Spleen (tissue), 11 donors: ENCODE results near the gene CTAGE1. TPM values are rescaled to one million over a fixed set of nuclear protein-coding genes. Genes with fewer than 3 reads are reported as not detected.

Experiments used
- DNase-seq: peaks from one replicate; pipeline ENCODE4 v3.0.0-alpha.2; 2020
- H3K27ac ChIP-seq, 8 donors: fragments of 200-600 bp; sonication (generic) in 7 of 8; 1 replicate in 4 of 8; 2 replicates in 4 of 8; pipeline versions ENCODE4 v1.5.0 to v1.8.0; 2016 to 2021; ENCODE audit warnings: inconsistent platforms in 4 of 8, mild to moderate bottlenecking in 4 of 8, moderate library complexity in 1 of 8
- H3K27me3 ChIP-seq, 7 donors: fragments of 200-600 bp; sonication (generic) in 6 of 7; replicated peaks in 1 of 7; 1 replicate in 4 of 7; 2 replicates in 3 of 7; pipeline versions ENCODE4 v1.5.0 to v1.8.0; 2016 to 2021; ENCODE audit warnings: inconsistent platforms in 3 of 7, mild to moderate bottlenecking in 1 of 7
- H3K36me3 ChIP-seq, 6 donors: fragments of 200-600 bp; sonication (generic) in 5 of 6; 1 replicate in 4 of 6; 2 replicates in 2 of 6; pipeline versions ENCODE4 v1.5.0 to v1.8.0; 2016 to 2021; ENCODE audit warnings: inconsistent platforms in 2 of 6
- H3K4me1 ChIP-seq, 6 donors: fragments of 200-600 bp; sonication (generic) in 5 of 6; 1 replicate in 3 of 6; 2 replicates in 3 of 6; pipeline versions ENCODE4 v1.5.0 to v1.8.0; 2016 to 2021; ENCODE audit warnings: inconsistent platforms in 3 of 6
- H3K4me3 ChIP-seq, 8 donors: fragments of 200-600 bp; sonication (generic) in 7 of 8; 1 replicate in 4 of 8; 2 replicates in 4 of 8; pipeline versions ENCODE4 v1.5.0 to v1.8.0; 2016 to 2021; ENCODE audit warnings: inconsistent platforms in 4 of 8, mild to moderate bottlenecking in 4 of 8, moderate library complexity in 2 of 8
- H3K9me3 ChIP-seq, 8 donors: fragments of 200-600 bp; sonication (generic) in 7 of 8; 1 replicate in 4 of 8; 2 replicates in 4 of 8; pipeline versions ENCODE4 v1.5.0 to v1.8.0; 2016 to 2021; ENCODE audit warnings: inconsistent platforms in 4 of 8
- POLR2A ChIP-seq, 3 donors: fragments of 450-650 bp; IDR thresholded peaks; one replicate each; pipeline ENCODE4 v1.5.1; 2017; ENCODE audit warnings: antibody characterized with exemption in 3 of 3, mild to moderate bottlenecking in 1 of 3
- POLR2AphosphoS5 ChIP-seq, 3 donors: sonication (generic); formaldehyde crosslinking; IDR thresholded peaks; one replicate each; pipeline ENCODE4 v1.5.1; 2017; ENCODE audit warnings: antibody characterized with exemption in 3 of 3
- whole genome bisulfite sequencing, 5 donors: extraction: QIAGEN DNeasy Blood & Tissue Kit in 3 of 5; methylation state at CpG; one replicate each; pipeline versions ENCODE4 v1.1.5 to v1.1.7; 2013 to 2018; 5-methylcytosine and 5-hydroxymethylcytosine counted together
- intact Hi-C: fragments of 100-400 bp; cut with DNase I; formaldehyde crosslinking; loops from one replicate; pipeline ENCODE4 v1.15.0; 2023; ENCODE audit warnings: low total_unique reads
- polyA plus RNA-seq, 3 donors: library from polyadenylated mRNA; stranded (reverse); fragments of 200-250 nt; gene quantifications; one replicate each; pipeline ENCODE4 v1.2.1, GENCODE V29; 2013
- total RNA-seq, 7 donors: library from RNA; depleted of rRNA in 3 of 7; stranded (reverse); fragments of >200 nt in 3 of 7; fragmentation: NEBNext Ultra II Directional in 4 of 7; extraction: Animal tissue kit (Norgen Biotek cat#: 25700) in 4 of 7; gene quantifications; one replicate each; pipeline versions ENCODE4 v1.1.0 to v1.2.1, GENCODE V29; 2016 to 2021
- TF ChIP-seq, protein P1 (sequence below), 11 experiments: fragments of 200-600 bp in 7 of 11; fragments of 450-650 bp in 4 of 11; sonication (generic) in 4 of 11; IDR thresholded peaks in 8 of 11; conservative IDR thresholded peaks in 3 of 11; 1 replicate in 7 of 11; 2 replicates in 4 of 11; pipeline versions ENCODE4 v1.4.0 to v1.8.0; 2016 to 2021; ENCODE audit warnings: antibody characterized with exemption in 11 of 11, inconsistent platforms in 4 of 11, mild to moderate bottlenecking in 1 of 11
- donor health status: healthy with polysubstance abuse.
- donor health status: DM: no; HTN: no; CAD: no; lungs with moderate emphysema.
- donor health status: DM: no; HTN: no; CAD: no.
- donor health status: Bipolar disorder and iron deficiency.
- donor health status: healthy.
- donor health status: DM: no; HTN: no; CAD: no.
- donor health status: DM: yes; HTN: yes; CAD: no.

Gene CTAGE1
- total and polyA plus RNA-seq, 10 donors = not detected

DNA sequence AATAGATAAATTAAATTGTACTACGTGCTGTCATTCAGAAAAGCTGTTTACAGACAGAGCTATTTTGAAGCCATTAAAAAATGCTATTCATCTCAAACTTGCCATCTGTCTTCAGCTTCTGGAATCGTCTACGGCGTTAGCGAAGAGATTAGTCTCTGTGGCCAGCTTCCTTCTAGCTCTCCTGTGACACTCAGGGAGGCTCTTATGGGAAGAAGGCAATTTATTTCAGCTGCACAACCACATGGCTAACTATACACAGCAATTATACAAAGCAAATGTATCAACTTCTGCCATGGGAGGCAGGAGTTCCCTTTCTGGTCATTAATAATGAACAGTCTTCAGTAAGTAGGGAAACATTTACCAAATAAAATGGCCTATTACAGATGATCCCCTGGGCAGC, 6.3 kb downstream of the CTAGE1 start:
- Histone ChIP-seq H3K27ac (no peak overlapping the region), H3K27me3 (no peaks in the 10 kb centered on the region), H3K4me3 (no peak overlapping the region), H3K4me1 (no peaks in the 10 kb centered on the region), H3K36me3 (no peaks in the 10 kb centered on the region), H3K9me3 (peaks cover 0 to 12% (median 6%) of the 10 kb centered on the region in 8 donors)
- DNase-seq = no peak
- intact Hi-C loops = no loop called here
- TF ChIP-seq POLR2A (IDR thresholded peaks at IDR 0.05) = no peak
- TF ChIP-seq, protein P1, sequence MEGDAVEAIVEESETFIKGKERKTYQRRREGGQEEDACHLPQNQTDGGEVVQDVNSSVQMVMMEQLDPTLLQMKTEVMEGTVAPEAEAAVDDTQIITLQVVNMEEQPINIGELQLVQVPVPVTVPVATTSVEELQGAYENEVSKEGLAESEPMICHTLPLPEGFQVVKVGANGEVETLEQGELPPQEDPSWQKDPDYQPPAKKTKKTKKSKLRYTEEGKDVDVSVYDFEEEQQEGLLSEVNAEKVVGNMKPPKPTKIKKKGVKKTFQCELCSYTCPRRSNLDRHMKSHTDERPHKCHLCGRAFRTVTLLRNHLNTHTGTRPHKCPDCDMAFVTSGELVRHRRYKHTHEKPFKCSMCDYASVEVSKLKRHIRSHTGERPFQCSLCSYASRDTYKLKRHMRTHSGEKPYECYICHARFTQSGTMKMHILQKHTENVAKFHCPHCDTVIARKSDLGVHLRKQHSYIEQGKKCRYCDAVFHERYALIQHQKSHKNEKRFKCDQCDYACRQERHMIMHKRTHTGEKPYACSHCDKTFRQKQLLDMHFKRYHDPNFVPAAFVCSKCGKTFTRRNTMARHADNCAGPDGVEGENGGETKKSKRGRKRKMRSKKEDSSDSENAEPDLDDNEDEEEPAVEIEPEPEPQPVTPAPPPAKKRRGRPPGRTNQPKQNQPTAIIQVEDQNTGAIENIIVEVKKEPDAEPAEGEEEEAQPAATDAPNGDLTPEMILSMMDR (IDR thresholded peaks at IDR 0.05 in 8 of 11, conservative IDR thresholded peaks at IDR 0.05 in 3 of 11) = no peak
- WGBS, 5 donors = 57 to 85% (median 79%) methylated on average over 5 of the region's 5 CpGs

DNA sequence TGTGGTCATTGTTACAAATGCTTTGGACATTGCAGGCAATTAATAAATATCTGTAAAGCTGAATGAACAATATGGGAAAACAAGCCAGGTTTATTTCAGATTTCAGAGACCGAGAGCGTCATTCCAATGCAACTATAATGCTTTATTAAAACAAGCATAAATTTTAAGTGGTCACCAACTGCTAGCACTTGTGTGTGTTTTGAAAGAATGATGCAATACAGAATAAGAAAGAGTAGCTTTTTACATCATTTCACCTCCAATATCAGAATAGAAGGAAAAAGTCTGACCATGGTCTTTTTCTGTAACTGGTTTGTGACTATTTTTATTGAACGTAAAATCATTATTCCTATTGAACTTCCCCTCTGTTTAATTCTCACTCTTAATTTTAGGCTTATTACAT, 7.6 kb downstream of the CTAGE1 start:
- DNase-seq = no peak
- intact Hi-C loops = no loop called here
- Histone ChIP-seq H3K27ac (no peak overlapping the region), H3K27me3 (no peaks in the 10 kb centered on the region), H3K4me3 (no peak overlapping the region), H3K36me3 (no peaks in the 10 kb centered on the region), H3K9me3 (peaks cover 3 to 24% (median 15%) of the 10 kb centered on the region in 8 donors), H3K4me1 (no peaks in the 10 kb centered on the region)
- WGBS, 5 donors = 89 to 97% (median 96%) methylated on average over 3 of the region's 3 CpGs
- TF ChIP-seq, protein P1 (IDR thresholded peaks at IDR 0.05 in 8 of 11, conservative IDR thresholded peaks at IDR 0.05 in 3 of 11) = no peak
- TF ChIP-seq POLR2AphosphoS5 (IDR thresholded peaks at IDR 0.05) = no peak

DNA sequence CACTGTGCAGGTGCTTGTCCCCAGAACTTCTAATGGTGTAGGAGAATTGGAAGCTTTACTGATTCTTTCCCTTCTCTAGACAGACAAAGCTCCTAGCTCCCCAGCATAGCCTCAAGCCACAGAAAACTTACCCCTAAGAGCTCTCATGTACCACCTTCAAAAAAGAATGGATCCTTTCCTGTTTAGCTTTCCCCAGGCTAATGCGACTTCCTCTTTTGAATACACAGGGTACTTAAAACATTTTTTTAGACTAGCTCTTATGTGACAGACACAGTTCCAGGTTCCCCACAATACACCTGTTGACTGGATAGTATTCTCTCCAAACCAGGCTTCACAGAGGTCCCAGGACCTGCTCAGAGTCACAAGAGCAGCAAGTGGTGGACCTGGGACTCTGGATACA, 8.3 kb downstream of the CTAGE1 start:
- TF ChIP-seq, protein P1 (IDR thresholded peaks at IDR 0.05 in 8 of 11, conservative IDR thresholded peaks at IDR 0.05 in 3 of 11) = no peak
- no peak for TF ChIP-seq POLR2AphosphoS5 (IDR thresholded peaks at IDR 0.05)
- TF ChIP-seq POLR2A (IDR thresholded peaks at IDR 0.05) = no peak
- Histone ChIP-seq H3K27me3 (no peaks in the 10 kb centered on the region), H3K9me3 (peaks cover 5 to 31% (median 22%) of the 10 kb centered on the region in 8 donors), H3K27ac (no peak overlapping the region), H3K4me1 (no peaks in the 10 kb centered on the region), H3K4me3 (no peak overlapping the region), H3K36me3 (no peaks in the 10 kb centered on the region)
- intact Hi-C loops = no loop called here
- no peak for DNase-seq
- 12 to 18% (median 15%) methylated on average over 1 of the region's 1 CpG for WGBS, 5 donors

DNA sequence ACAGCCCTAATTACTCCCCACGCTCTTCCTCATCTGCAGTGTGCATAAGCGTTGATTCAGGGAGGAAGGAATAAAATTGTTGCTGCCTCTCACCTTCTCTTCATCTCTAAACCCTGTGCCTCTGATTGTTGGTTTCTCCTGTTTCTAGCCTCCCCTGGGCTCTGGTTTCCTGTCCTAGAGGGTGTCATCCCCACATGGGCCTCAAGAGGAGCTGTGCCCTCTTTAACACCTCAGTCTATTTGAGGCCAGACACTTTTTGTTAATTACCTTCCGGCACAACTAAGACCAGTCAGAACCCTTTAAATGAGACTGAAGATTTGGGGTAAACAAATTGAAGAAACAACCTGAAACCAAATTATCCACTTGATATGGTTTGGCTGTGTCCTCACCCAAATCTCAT, 9.7 kb downstream of the CTAGE1 start:
- no peak for TF ChIP-seq POLR2A (IDR thresholded peaks at IDR 0.05)
- TF ChIP-seq, protein P1 (IDR thresholded peaks at IDR 0.05 in 8 of 11, conservative IDR thresholded peaks at IDR 0.05 in 3 of 11) = peak in 1 of 11 experiments; percentile 10
- H3K4me3 ChIP-seq = no peak overlapping the region
- H3K27me3 ChIP-seq = no peaks in the 10 kb centered on the region
- H3K4me1 ChIP-seq = no peaks in the 10 kb centered on the region
- intact Hi-C loops = no loop called here
- H3K27ac ChIP-seq = no peak overlapping the region
- no peaks in the 10 kb centered on the region for H3K36me3 ChIP-seq
- peaks cover 5 to 38% (median 28%) of the 10 kb centered on the region in 8 donors for H3K9me3 ChIP-seq
- DNase-seq = no peak
- 86 to 95% (median 89%) methylated on average over 3 of the region's 3 CpGs for WGBS, 5 donors
